CMK (cell line): Measurements from ENCODE around the gene SCARB2.

Experiments
- DNase-seq: peaks from one replicate; pipeline ENCODE4 v3.0.0-alpha.2; 2010; ENCODE audit warnings: low read depth

SCARB2 gene

DNA sequence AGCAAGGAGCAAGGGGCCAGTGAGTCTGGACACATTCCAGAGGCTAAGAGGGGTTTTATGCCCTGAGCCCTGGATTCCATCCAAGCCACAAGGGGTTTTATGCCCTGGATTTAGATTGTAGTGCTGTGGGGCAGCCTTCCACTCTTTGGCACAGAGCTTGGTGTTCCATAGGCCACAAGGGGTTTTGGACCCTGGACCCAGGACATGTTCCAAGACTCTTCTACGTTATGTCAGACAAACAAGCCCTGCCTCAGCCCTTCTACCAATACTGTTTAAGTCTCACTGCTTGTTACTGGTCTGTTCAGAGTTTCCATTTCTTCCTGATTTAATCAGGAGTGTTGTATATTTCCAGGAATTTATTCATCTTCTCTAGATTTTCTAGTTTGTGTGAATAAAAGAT lies 12.8 kb upstream of the SCARB2 start:
- no peak for DNase-seq

DNA sequence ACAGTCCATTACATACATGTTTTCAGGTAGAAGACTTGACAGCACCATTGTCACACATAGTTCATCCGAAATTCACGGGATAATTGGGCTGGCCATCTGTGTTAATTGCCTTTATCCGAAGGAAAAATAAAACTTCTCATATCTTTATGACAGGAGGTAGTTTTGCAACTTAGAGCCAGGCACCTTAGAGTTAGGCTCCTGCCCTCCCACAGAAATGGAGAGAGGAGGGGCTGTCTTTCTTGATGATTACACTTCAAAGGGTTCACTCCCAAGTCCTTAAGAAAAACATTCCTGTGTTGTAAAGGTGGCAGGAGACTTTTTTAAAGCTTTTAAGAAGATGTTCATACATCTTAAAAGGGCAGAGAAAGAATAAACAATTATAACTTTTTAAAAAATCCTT lies 10.5 kb upstream of the SCARB2 start:
- DNase-seq, result no peak

GRCh38 chr4:76219299-76220055 lies 5.9 kb upstream of the SCARB2 start:
- no peak for DNase-seq

DNA sequence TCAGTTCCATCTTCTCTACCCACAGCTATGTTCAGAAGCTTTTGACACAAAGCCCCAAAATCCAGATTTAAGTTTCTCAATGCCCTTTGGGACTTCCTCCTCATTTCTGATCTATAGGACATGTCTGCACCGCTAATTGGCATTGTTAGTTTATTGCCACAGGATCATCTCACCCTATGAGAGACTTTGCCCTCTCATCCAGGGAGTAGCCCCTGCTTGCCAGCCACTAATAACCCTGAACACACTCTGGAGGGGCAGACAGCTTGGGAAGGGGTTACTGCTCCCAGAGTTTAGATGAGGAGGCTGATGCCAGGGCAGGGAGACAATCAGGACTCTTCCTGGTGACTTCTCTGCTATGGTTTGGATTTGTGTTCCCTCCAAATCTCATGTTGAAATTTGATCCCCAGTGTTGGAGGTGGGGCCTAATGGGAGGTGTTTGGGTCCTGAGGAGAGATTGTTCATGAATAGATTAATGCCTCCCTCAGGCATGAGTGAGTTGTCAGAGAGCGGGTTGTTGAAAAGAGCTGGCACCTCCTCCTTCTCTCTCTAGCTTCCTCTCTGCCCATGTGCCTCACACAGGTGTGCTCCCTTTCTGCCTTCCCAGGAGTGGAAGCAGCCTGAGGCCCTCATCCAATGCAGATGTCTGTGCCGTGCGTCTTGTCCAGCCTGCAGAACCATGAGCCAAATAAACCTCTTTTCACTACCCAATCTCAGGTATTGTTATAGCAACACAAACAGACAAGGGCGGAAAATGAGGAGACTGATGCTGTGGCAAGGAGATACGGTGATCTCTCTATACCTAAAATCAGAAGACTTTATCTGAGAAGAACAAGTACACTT lies 3.6 kb upstream of the SCARB2 start:
- no peak for DNase-seq

DNA sequence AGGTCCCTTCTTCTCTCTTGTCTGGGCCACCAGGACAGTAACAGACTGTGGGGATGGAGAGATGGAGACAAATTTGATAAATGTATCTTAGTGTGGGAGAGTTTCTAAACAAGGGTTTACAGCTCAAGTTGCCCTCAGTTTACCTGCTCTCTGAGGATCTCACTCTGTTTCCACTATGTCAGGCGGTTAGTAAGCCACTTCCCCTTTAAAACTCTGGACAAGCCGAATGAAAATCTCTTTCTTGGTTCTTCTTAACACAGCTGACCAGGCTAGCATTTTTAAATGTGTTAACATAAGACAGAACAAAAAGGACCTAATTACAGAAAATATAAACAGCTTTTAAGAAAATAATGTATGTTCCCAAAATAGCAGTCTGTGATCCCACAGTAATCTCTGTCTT lies 2.9 kb upstream of the SCARB2 start:
- no peak for DNase-seq

DNA sequence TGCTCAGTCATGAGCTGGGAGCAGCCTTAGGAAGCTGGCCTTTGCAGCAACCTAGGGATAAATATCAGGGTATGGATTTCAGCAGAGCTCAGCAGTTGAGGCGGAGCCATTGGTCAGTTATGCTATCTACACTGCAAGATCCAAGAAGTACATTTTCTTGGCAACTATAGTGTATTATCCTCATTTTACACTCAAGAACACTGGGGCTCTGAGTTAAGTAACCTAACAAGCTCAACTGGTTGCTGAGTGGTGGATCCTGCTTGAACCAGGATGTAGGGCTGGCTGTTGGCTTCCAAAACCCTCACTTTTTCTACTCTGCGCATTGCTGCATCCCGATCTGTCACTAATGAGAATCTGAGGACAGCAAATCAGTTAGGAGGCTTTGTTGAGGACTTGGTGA lies 1.5 kb upstream of the SCARB2 start:
- DNase-seq, result no peak

DNA sequence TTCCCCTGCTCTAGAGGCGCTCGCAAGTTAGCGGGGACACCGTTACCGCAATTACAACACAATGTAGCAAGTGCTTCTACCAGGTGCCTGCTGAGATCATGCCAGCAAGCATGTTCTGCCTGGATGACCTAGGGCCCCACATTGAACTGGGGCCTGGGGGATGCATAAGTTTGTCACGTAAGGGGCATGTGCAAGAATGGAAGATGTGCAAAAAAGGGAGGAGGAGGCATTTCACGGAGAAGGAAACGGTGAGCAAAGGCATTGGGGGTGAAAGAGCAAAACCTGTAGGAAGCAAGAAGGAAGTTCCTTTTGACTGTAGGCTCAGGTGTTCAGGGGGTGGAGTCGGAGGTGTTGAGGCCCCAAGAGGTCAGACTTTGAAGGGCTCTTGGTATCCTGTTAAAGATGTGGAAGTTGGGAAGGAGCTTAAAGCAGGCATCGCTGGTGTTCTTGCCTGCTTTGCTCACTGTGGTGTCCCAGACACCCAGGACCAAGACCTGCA lies 602 bp upstream of the SCARB2 start:
- no peak for DNase-seq

- DNase-seq, result no peak
Observed at GRCh38 chr4:76212851-76213414, 691 bp downstream of the SCARB2 start.

DNA sequence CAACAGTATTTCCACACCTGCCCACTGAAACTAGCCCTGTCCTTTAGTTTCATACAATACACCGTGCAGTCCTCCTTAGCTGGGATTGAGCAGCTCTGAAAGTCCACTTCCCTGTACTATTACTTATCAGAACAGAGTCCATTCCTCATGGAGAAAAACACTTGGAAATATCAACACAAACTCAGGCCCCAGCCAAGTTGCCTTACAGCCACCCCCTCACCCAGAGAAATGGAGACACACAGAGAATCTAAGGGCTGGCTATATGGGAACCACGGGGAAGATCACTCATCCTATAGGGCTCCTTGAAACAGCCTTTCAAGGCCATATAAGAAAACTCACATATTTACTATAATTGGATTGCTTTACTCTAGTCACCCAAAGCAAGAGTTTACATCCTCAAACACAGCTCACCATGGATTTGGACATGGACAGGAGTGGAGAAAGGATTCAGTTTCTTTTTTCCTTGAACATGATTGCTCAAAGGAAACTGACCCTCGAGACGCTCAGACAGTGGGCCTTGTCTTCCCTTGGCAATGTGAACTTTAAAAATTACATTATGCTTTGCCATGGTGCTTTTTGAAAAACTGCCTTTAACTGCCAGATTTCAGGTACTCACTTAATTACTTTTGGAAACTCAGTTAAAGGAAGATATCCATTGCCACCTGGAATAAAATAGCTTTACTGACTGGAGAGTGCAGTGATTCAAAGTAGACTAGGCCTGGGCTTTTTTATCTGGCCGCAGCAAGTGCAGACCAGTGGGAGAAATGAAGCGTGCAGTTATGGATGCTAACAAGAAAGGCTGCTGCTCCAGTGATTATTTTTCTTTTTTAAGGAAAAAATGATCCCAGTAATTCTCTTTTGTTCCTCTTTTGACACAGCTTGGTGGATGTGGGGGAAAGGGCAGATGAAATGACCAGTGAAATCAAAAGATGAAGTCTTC lies 1.6 kb downstream of the SCARB2 start:
- DNase-seq, result no peak

DNA sequence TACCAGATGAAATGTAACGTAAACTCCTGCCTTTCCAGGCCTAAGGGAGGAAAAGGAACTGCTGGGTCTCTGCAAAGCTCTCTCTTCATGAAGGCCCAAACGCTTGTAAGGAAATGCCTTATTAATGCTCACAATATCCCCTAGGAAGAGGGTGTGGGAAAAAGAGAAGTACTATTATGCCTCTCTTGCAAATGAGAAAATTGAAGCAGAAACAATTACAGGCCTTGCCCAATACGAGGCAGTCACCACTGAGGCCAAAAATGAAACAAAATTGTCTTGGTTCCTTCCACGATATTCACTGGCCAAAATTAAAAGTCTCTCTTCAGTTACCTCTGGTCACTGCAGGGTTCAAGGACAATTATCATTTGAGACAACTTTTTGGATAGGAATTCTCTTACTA lies 3.2 kb downstream of the SCARB2 start:
- DNase-seq, result no peak

GRCh38 chr4:76209881-76210280 lies 3.7 kb downstream of the SCARB2 start:
- DNase-seq, result no peak

GRCh38 chr4:76208005-76208765 lies 5.4 kb downstream of the SCARB2 start:
- no peak for DNase-seq

DNA sequence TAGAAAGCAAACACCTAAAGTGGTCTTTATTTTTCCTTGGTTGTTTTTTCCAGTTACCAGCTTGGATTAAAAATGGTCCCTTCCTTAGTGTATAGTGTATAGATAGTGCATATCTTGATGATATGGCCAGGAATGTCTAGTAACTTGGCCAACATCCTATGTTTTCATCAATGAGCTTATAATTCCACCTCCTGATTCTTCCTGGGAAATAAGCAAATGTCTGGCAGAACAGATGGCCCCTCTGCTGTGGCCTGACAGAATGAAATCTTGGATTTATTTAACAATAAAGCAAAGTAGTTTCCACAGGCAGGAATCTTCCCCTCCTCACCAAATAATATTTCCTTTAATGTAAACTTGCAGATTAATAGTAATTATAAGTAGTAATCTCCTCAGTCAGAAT lies 6.1 kb downstream of the SCARB2 start:
- DNase-seq, result no peak

GRCh38 chr4:76206222-76206942 lies 7.2 kb downstream of the SCARB2 start:
- DNase-seq, result no peak

DNA sequence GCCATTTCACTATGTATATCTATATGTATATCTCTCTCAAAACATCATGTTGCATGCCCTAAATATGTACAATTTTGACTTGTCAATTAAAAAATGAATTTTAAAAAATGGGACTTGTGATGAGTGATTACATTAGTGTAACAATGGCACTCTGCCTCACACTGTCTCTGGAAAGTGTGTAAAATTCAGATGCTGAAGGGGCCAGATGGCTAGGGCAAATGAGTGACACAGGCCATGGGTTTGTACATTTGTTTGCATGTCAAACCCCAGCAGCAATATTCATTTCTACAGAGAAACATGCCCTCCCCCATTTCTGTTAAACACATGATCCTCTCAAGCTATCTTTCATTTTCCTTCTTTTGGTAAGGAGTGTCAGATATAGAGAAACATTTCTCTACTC lies 8.1 kb downstream of the SCARB2 start:
- DNase-seq, result no peak

GRCh38 chr4:76204936-76205335 lies 8.7 kb downstream of the SCARB2 start:
- DNase-seq, result no peak

DNA sequence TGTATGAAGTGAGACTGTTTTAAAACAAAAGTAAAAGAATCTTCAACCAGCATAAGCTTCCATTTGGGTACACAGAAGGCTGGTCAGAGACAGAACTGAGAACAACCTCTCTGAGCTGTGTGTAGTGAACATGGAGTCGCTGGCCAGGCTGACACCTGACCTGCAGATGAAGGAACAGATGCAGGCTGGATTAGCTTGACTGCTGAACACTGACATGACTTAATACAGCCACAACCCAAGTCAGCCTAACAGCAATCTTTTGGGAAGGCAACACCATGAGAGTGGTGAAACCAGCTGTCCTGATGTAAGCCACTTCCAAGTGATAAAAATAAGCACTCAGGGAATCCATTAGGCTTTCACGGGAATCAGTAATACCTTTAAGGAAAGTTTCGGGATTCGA lies 10.1 kb downstream of the SCARB2 start:
- no peak for DNase-seq

DNA sequence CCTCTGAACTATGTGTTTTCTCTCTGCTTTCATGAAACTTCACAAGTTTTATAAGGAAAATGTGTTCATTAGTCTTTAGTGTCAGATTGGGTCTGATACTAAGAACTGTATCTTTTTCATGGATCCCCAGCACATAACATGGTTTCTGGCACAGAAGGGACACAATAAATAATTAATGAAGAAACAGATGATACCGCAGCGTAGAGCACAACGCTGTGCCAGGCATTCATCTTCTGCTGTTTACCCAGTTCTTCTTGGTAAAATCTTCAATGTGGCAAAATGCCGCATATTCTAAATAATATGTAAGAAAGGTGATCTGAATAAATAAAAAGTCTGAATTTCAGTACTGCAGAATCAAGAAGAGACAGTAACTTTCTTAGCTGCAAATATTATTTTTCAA lies 12.3 kb downstream of the SCARB2 start:
- DNase-seq, result no peak

DNA sequence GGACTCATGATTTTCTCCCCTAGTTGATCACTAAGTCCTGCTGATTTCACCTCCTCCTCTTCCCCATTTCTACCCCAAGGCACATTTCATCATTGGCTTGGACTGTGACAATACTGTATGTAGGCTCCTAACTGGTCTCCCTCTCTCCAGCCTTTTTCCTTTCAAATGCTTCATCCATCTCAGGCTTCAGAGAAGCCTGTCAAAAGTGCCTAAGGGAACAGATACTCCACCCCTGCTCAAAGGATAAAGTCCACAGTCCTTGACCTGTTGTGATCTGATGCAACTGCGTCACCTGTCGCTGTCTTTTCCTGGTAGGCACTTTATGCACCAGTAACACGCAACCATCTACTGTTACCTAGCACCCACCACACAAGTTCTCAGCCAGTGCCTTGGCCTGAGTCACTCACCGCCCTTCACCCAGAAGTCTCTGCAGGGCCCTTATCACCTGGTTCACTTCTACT lies 12.8 kb downstream of the SCARB2 start:
- no peak for DNase-seq

- no peak for DNase-seq
Observed at GRCh38 chr4:76199664-76200211, 13.9 kb downstream of the SCARB2 start.
